NCI-H524 (cell line): ENCODE measurements around the gene NEMP2.
A peak's percentile ranks its signal among the peaks of the same experiment; 100 is the strongest.

Experiments
- DNase-seq, 2 experiments: peaks; one replicate each; lab custom pipeline; 2025; lab: John Stamatoyannopoulos, UW

The NEMP2 gene

GRCh38 chr2:190554357-190555006, 20.0 kb upstream of the NEMP2 start:
- no peak for DNase-seq

- peak; percentile 11 to 83 for DNase-seq
Observed at GRCh38 chr2:190553254-190553653, 18.7 kb upstream of the NEMP2 start.

GRCh38 chr2:190551928-190552327, 17.4 kb upstream of the NEMP2 start:
- no peak for DNase-seq

- DNase-seq = no peak
Observed at GRCh38 chr2:190550137-190550536, 15.6 kb upstream of the NEMP2 start.

- DNase-seq = peak in 1 of 2 experiments; percentile 12
Observed at GRCh38 chr2:190547886-190548285, 13.4 kb upstream of the NEMP2 start.

- DNase-seq = no peak
Observed at GRCh38 chr2:190546734-190547133, 12.2 kb upstream of the NEMP2 start.

GRCh38 chr2:190545555-190546385, 11.2 kb upstream of the NEMP2 start:
- no peak for DNase-seq

- no peak for DNase-seq
Observed at GRCh38 chr2:190545093-190545492, 10.6 kb upstream of the NEMP2 start.

- no peak for DNase-seq
Observed at GRCh38 chr2:190540048-190540447, 5.5 kb upstream of the NEMP2 start.

- DNase-seq = no peak
Observed at GRCh38 chr2:190538201-190538600, 3.7 kb upstream of the NEMP2 start.

- DNase-seq = no peak
Observed at GRCh38 chr2:190537765-190538164, 3.2 kb upstream of the NEMP2 start.

- no peak for DNase-seq
Observed at GRCh38 chr2:190535586-190535985, 1.1 kb upstream of the NEMP2 start.

GRCh38 chr2:190535121-190535439, 558 bp upstream of the NEMP2 start:
- DNase-seq = no peak

GRCh38 chr2:190533968-190534309, 583 bp downstream of the NEMP2 start:
- DNase-seq = no peak

GRCh38 chr2:190533175-190533967, 1.2 kb downstream of the NEMP2 start:
- DNase-seq = no peak

GRCh38 chr2:190532581-190532980, 1.9 kb downstream of the NEMP2 start:
- DNase-seq = peak; percentile 70 to 90

GRCh38 chr2:190530248-190530900, 4.1 kb downstream of the NEMP2 start:
- peak in 1 of 2 experiments; percentile 25 for DNase-seq

- DNase-seq = no peak
Observed at GRCh38 chr2:190529486-190530247, 4.9 kb downstream of the NEMP2 start.

GRCh38 chr2:190528521-190529001, 6.0 kb downstream of the NEMP2 start:
- no peak for DNase-seq

- DNase-seq = no peak
Observed at GRCh38 chr2:190527918-190528317, 6.6 kb downstream of the NEMP2 start.

GRCh38 chr2:190527214-190527613, 7.3 kb downstream of the NEMP2 start:
- DNase-seq = no peak
